VCaP (cell line): ENCODE results near the gene DSTYK.

Experiments
- H3K27ac ChIP-seq: fragments of 450-650 bp; 2 replicates; pipeline ENCODE4 v1.5.1; 2017
- CTCF ChIP-seq: fragments of 450-650 bp; conservative IDR thresholded peaks from 2 replicates; pipeline ENCODE4 v1.5.1; 2017; ENCODE audit warnings: mild to moderate bottlenecking, moderate library complexity

Gene DSTYK

GRCh38 chr1:205095422-205095821 is 116.1 kb downstream of the DSTYK start:
- H3K27ac ChIP-seq: no peak overlapping the region
- no peak for TF ChIP-seq CTCF
